Loucy (cell line): ENCODE measurements around the gene OLFML1.

Experiments
- H2AFZ ChIP-seq: fragments of 200-600 bp; sonication (generic); 2 replicates; pipeline ENCODE4 v1.6.0; 2016; ENCODE audit warnings: antibody characterized with exemption, mild to moderate bottlenecking, low read length, moderate library complexity
- H3F3A ChIP-seq: fragments of 200-600 bp; 2 replicates; pipeline ENCODE4 v1.6.0; 2016; ENCODE audit warnings: antibody characterized with exemption, low read depth, mild to moderate bottlenecking
- H3K27me3 ChIP-seq: fragments of 200-600 bp; sonication (generic); 2 replicates; pipeline ENCODE4 v1.6.1; 2014; ENCODE audit warnings: low read length, mild to moderate bottlenecking; ENCODE audit not compliant: insufficient read depth, poor library complexity, severe bottlenecking
- H3K36me3 ChIP-seq: fragments of 200-600 bp; sonication (generic); 2 replicates; pipeline ENCODE4 v1.6.1; 2016; ENCODE audit warnings: low read length; ENCODE audit not compliant: insufficient read depth
- H3K4me1 ChIP-seq: fragments of 200-600 bp; sonication (generic); 2 replicates; pipeline ENCODE4 v1.5.1; 2014; ENCODE audit warnings: low read length, mild to moderate bottlenecking; ENCODE audit not compliant: insufficient read depth, poor library complexity, severe bottlenecking
- H3K4me2 ChIP-seq: fragments of 200-600 bp; sonication (generic); 2 replicates; pipeline ENCODE4 v1.6.0; 2014; ENCODE audit warnings: antibody characterized with exemption, low read length, low read depth, mild to moderate bottlenecking; ENCODE audit not compliant: poor library complexity, severe bottlenecking
- H3K4me3 ChIP-seq: fragments of 200-600 bp; sonication (generic); 2 replicates; pipeline ENCODE4 v1.5.1; 2014; ENCODE audit warnings: low read length, mild to moderate bottlenecking, mixed read lengths; ENCODE audit not compliant: poor library complexity, severe bottlenecking
- H3K79me2 ChIP-seq: fragments of 200-600 bp; sonication (generic); 2 replicates; pipeline ENCODE4 v1.6.1; 2014; ENCODE audit warnings: low read length; ENCODE audit not compliant: insufficient read depth
- H3K9ac ChIP-seq: fragments of 200-600 bp; sonication (generic); 2 replicates; pipeline ENCODE4 v1.6.0; 2014; ENCODE audit warnings: mild to moderate bottlenecking, low read depth, low read length, moderate library complexity; ENCODE audit not compliant: poor library complexity, severe bottlenecking
- H3K9me2 ChIP-seq: fragments of 200-600 bp; sonication (generic); replicated peaks from 2 replicates; pipeline ENCODE4 v1.6.1; 2016; ENCODE audit warnings: low read depth, low read length, mixed read lengths
- H3K9me3 ChIP-seq: fragments of 200-600 bp; sonication (generic); 2 replicates; pipeline ENCODE4 v1.6.1; 2014; ENCODE audit warnings: mild to moderate bottlenecking, antibody characterized with exemption, low read length, low read depth; ENCODE audit not compliant: insufficient read depth
- H4K20me1 ChIP-seq: fragments of 200-600 bp; sonication (generic); 2 replicates; pipeline ENCODE4 v1.6.0; 2014; ENCODE audit warnings: antibody characterized with exemption, low read length, mild to moderate bottlenecking; ENCODE audit not compliant: insufficient read depth, poor library complexity, severe bottlenecking
- EZH2phosphoT487 ChIP-seq: fragments of 200-600 bp; IDR thresholded peaks from 2 replicates; pipeline ENCODE4 v1.6.1; 2018; ENCODE audit warnings: antibody characterized with exemption, mild to moderate bottlenecking, moderate library complexity, borderline replicate concordance
- TF ChIP-seq, protein P1 (sequence below): fragments of 200-600 bp; sonication (generic); conservative IDR thresholded peaks from 2 replicates; pipeline ENCODE4 v1.5.1; 2014; ENCODE audit warnings: mild to moderate bottlenecking, antibody characterized with exemption, low read length

The OLFML1 gene

DNA sequence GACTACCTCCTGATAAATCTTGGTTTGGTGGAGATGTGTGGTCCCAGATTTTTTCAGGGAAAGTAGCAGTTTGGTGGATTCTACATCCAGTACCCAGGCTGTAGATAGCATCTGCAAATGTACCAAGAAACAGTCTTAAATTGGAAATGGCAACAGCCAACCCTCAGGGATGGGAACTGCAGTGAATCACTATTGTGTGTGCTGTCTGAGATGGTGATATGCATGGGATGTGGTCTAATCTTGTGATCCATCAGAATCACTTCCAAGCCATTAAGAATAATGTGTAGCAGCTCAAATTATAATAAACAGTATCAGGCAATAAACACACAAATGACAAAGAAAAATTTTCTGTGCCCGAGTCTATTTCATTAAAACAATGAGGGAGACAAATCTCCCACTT is 3.4 kb downstream of the OLFML1 start:
- no peak overlapping the region for H2AFZ ChIP-seq
- H4K20me1 ChIP-seq = no peaks in the 10 kb centered on the region
- H3K4me2 ChIP-seq = no peak overlapping the region
- no peak overlapping the region for H3K4me3 ChIP-seq
- no peaks in the 10 kb centered on the region for H3K36me3 ChIP-seq
- TF ChIP-seq EZH2phosphoT487 = no peak
- TF ChIP-seq, protein P1, sequence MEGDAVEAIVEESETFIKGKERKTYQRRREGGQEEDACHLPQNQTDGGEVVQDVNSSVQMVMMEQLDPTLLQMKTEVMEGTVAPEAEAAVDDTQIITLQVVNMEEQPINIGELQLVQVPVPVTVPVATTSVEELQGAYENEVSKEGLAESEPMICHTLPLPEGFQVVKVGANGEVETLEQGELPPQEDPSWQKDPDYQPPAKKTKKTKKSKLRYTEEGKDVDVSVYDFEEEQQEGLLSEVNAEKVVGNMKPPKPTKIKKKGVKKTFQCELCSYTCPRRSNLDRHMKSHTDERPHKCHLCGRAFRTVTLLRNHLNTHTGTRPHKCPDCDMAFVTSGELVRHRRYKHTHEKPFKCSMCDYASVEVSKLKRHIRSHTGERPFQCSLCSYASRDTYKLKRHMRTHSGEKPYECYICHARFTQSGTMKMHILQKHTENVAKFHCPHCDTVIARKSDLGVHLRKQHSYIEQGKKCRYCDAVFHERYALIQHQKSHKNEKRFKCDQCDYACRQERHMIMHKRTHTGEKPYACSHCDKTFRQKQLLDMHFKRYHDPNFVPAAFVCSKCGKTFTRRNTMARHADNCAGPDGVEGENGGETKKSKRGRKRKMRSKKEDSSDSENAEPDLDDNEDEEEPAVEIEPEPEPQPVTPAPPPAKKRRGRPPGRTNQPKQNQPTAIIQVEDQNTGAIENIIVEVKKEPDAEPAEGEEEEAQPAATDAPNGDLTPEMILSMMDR = no peak
- H3K9ac ChIP-seq = no peak overlapping the region
- H3K4me1 ChIP-seq = no peaks in the 10 kb centered on the region
- H3F3A ChIP-seq = no peaks in the 10 kb centered on the region
- H3K9me2 ChIP-seq = no peaks in the 10 kb centered on the region
- H3K27me3 ChIP-seq = no peaks in the 10 kb centered on the region
- H3K79me2 ChIP-seq = no peaks in the 10 kb centered on the region
- no peaks in the 10 kb centered on the region for H3K9me3 ChIP-seq

DNA sequence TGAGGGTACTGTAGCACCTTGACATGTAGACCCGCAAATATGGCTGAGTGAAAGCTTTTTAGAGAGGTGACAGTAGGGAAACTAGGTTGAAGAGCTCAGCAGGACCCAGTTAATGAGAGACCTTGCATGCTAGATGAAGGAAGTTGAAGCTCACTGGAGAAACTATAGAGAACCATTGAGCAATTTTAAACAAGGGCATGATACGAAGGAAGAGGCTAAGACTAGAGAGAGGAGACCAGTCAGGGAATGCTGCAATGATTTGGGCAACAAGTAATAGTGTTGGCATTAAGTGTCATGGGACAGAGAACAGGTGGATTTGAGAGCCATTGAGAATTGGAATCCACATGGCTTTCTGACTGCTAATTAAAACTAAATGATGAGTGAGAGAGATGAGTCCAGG is 4.1 kb downstream of the OLFML1 start:
- Histone ChIP-seq H3K79me2 (no peaks in the 10 kb centered on the region), H3K36me3 (no peaks in the 10 kb centered on the region), H3K4me2 (no peak overlapping the region), H3K27me3 (no peaks in the 10 kb centered on the region), H2AFZ (no peak overlapping the region), H3K4me1 (no peaks in the 10 kb centered on the region), H3K9me2 (no peaks in the 10 kb centered on the region), H3K4me3 (no peak overlapping the region), H4K20me1 (no peaks in the 10 kb centered on the region), H3K9ac (no peak overlapping the region), H3K9me3 (no peaks in the 10 kb centered on the region), H3F3A (no peaks in the 10 kb centered on the region)
- TF ChIP-seq EZH2phosphoT487 = no peak
- TF ChIP-seq, protein P1 = no peak

DNA sequence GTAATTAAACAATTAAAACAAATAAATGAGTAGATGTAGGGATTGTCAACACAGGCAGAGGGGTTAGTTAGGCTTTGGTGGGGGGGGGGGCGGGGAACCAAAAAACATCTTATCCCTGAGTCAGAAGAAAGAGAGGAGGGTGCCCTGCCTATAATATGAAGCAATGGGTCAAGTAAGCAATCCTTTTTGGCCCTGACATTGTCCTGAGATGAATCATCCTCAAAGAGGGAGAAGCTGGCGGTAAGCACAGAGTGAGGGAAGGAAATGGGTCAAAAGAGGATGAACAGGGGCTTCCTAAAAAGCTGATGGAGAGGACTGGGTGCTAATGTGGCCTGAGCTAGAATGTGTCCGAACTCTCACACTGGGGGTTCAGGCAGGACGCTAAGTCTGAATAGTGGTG is 4.7 kb downstream of the OLFML1 start:
- Histone ChIP-seq H3K4me3 (no peak overlapping the region), H3K9me3 (no peaks in the 10 kb centered on the region), H3K27me3 (no peaks in the 10 kb centered on the region), H3K4me1 (no peaks in the 10 kb centered on the region), H3K36me3 (no peaks in the 10 kb centered on the region), H3F3A (no peaks in the 10 kb centered on the region), H2AFZ (no peak overlapping the region), H3K9me2 (no peaks in the 10 kb centered on the region), H3K9ac (no peak overlapping the region), H3K79me2 (no peaks in the 10 kb centered on the region), H3K4me2 (no peak overlapping the region), H4K20me1 (no peaks in the 10 kb centered on the region)
- TF ChIP-seq, protein P1 = no peak
- no peak for TF ChIP-seq EZH2phosphoT487
